ENCODE measurements around the gene PPP3CA.
"Not testable (repeated sequence)": the region's sequence is repeated elsewhere in the genome, so short reads cannot be mapped to it uniquely, and the experiment has no call there.

PPP3CA gene

GRCh38 chr4:101254776-101255175, 92.5 kb downstream of the PPP3CA start:
- DNase-seq (ENCODE audit: low spot score), result no peak

GRCh38 chr4:101253121-101253520, 94.2 kb downstream of the PPP3CA start:
- no peak for DNase-seq (ENCODE audit: low spot score)

GRCh38 chr4:101252721-101253120, 94.6 kb downstream of the PPP3CA start:
- DNase-seq (ENCODE audit: low spot score), result no peak

- no peak for DNase-seq (ENCODE audit: low spot score)
Observed at GRCh38 chr4:101251261-101251660, 96.1 kb downstream of the PPP3CA start.

GRCh38 chr4:101244349-101244748, 103.0 kb downstream of the PPP3CA start:
- DNase-seq (ENCODE audit: low spot score), result no peak

GRCh38 chr4:101242441-101242840, 104.9 kb downstream of the PPP3CA start:
- DNase-seq (ENCODE audit: low spot score), result no peak

GRCh38 chr4:101240099-101240498, 107.2 kb downstream of the PPP3CA start:
- DNase-seq (ENCODE audit: low spot score), result no peak

GRCh38 chr4:101239665-101240064, 107.7 kb downstream of the PPP3CA start:
- DNase-seq (ENCODE audit: low spot score), result no peak

- DNase-seq (ENCODE audit: low spot score), result no peak
Observed at GRCh38 chr4:101238706-101239105, 108.6 kb downstream of the PPP3CA start.

GRCh38 chr4:101237773-101238172, 109.6 kb downstream of the PPP3CA start:
- DNase-seq (ENCODE audit: low spot score), result no peak

- no peak for DNase-seq (ENCODE audit: low spot score)
Observed at GRCh38 chr4:101236097-101236496, 111.2 kb downstream of the PPP3CA start.

GRCh38 chr4:101234141-101234540, 113.2 kb downstream of the PPP3CA start:
- DNase-seq (ENCODE audit: low spot score), result not testable (repeated sequence)

- no peak for DNase-seq (ENCODE audit: low spot score)
Observed at GRCh38 chr4:101232074-101232776, 115.1 kb downstream of the PPP3CA start.

GRCh38 chr4:101230801-101231426, 116.4 kb downstream of the PPP3CA start:
- DNase-seq (ENCODE audit: low spot score), result no peak

GRCh38 chr4:101229116-101229515, 118.2 kb downstream of the PPP3CA start:
- no peak for DNase-seq (ENCODE audit: low spot score)

GRCh38 chr4:101227715-101228114, 119.6 kb downstream of the PPP3CA start:
- no peak for DNase-seq (ENCODE audit: low spot score)

GRCh38 chr4:101224358-101225218, 122.7 kb downstream of the PPP3CA start:
- no peak for DNase-seq (ENCODE audit: low spot score)

- no peak for DNase-seq (ENCODE audit: low spot score)
Observed at GRCh38 chr4:101222156-101222845, 125.0 kb downstream of the PPP3CA start.

GRCh38 chr4:101221294-101221693, 126.0 kb downstream of the PPP3CA start:
- DNase-seq (ENCODE audit: low spot score), result no peak

GRCh38 chr4:101218894-101219293, 128.4 kb downstream of the PPP3CA start:
- no peak for DNase-seq (ENCODE audit: low spot score)

GRCh38 chr4:101218346-101218745, 129.0 kb downstream of the PPP3CA start:
- DNase-seq (ENCODE audit: low spot score), result no peak

- DNase-seq (ENCODE audit: low spot score), result no peak
Observed at GRCh38 chr4:101217353-101218031, 129.8 kb downstream of the PPP3CA start.
